Ishikawa (cell line): ENCODE measurements around the gene GRM7.

ENCODE experiments used
- CEBPB ChIP-seq: IDR thresholded peaks from 2 replicates; pipeline ENCODE4 v1.6.1; 2012
- CREB1 ChIP-seq: IDR thresholded peaks from 2 replicates; pipeline ENCODE4 v1.6.1; 2012; ENCODE audit warnings: low read depth
- EGR1 ChIP-seq: IDR thresholded peaks from 2 replicates; pipeline ENCODE4 v1.6.1; 2012
- EP300 ChIP-seq: IDR thresholded peaks from 2 replicates; pipeline ENCODE4 v1.6.1; 2012; ENCODE audit warnings: borderline replicate concordance
- FOXM1 ChIP-seq: IDR thresholded peaks from 2 replicates; pipeline ENCODE4 v1.6.1; 2012; ENCODE audit warnings: low read depth, borderline replicate concordance
- NFIC ChIP-seq: IDR thresholded peaks from 2 replicates; pipeline ENCODE4 v1.6.1; 2012
- RAD21 ChIP-seq: IDR thresholded peaks from 2 replicates; pipeline ENCODE4 v1.6.1; 2012; ENCODE audit warnings: low read depth
- TAF1 ChIP-seq: IDR thresholded peaks from 2 replicates; pipeline ENCODE4 v1.6.1; 2012; ENCODE audit warnings: low read depth, mild to moderate bottlenecking
- TCF12 ChIP-seq: IDR thresholded peaks from 2 replicates; pipeline ENCODE4 v1.6.1; 2012; ENCODE audit warnings: low read depth
- TEAD4 ChIP-seq: IDR thresholded peaks from 2 replicates; pipeline ENCODE4 v1.6.1; 2012
- YY1 ChIP-seq: IDR thresholded peaks from 2 replicates; pipeline ENCODE4 v1.6.1; 2012; ENCODE audit warnings: low read depth
- ZBTB7A ChIP-seq: IDR thresholded peaks from 2 replicates; pipeline ENCODE4 v1.6.1; 2012; ENCODE audit warnings: low read depth
- TF ChIP-seq, protein P1 (sequence below): IDR thresholded peaks from 2 replicates; pipeline ENCODE4 v1.6.1; 2012
- TF ChIP-seq, protein P2 (sequence below): IDR thresholded peaks from 2 replicates; pipeline ENCODE4 v1.6.1; 2012; ENCODE audit warnings: low read depth, mild to moderate bottlenecking
- TF ChIP-seq, protein P3 (sequence below): IDR thresholded peaks from 2 replicates; pipeline ENCODE4 v1.6.1; 2012

The GRM7 gene

DNA sequence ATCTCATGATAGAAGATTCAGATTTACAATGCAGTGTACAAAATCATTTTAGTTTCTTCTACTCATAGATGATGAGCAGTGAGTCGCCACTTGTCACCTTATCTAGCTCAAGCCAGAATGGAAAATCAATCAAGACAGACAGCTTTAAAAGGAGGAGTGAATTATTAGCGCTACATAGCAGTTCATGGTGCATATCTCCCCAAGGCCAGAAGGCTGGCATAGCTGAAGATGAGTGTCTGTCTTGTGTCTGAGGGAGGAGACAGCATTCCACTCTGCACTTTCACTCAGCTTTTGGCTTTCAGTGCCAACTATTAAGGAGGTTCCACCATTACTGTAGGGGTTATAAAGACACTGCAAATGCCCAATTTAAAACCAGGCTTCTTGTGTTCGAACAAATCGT, 836.6 kb downstream of the GRM7 start:
- TF ChIP-seq RAD21 = no peak
- TF ChIP-seq, protein P1, sequence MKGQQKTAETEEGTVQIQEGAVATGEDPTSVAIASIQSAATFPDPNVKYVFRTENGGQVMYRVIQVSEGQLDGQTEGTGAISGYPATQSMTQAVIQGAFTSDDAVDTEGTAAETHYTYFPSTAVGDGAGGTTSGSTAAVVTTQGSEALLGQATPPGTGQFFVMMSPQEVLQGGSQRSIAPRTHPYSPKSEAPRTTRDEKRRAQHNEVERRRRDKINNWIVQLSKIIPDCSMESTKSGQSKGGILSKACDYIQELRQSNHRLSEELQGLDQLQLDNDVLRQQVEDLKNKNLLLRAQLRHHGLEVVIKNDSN = no peak
- TF ChIP-seq CEBPB = no peak
- TF ChIP-seq FOXM1 = no peak
- no peak for TF ChIP-seq TEAD4
- TF ChIP-seq EP300 = no peak
- no peak for TF ChIP-seq EGR1
- TF ChIP-seq NFIC = no peak
- no peak for TF ChIP-seq YY1
- TF ChIP-seq, protein P2, sequence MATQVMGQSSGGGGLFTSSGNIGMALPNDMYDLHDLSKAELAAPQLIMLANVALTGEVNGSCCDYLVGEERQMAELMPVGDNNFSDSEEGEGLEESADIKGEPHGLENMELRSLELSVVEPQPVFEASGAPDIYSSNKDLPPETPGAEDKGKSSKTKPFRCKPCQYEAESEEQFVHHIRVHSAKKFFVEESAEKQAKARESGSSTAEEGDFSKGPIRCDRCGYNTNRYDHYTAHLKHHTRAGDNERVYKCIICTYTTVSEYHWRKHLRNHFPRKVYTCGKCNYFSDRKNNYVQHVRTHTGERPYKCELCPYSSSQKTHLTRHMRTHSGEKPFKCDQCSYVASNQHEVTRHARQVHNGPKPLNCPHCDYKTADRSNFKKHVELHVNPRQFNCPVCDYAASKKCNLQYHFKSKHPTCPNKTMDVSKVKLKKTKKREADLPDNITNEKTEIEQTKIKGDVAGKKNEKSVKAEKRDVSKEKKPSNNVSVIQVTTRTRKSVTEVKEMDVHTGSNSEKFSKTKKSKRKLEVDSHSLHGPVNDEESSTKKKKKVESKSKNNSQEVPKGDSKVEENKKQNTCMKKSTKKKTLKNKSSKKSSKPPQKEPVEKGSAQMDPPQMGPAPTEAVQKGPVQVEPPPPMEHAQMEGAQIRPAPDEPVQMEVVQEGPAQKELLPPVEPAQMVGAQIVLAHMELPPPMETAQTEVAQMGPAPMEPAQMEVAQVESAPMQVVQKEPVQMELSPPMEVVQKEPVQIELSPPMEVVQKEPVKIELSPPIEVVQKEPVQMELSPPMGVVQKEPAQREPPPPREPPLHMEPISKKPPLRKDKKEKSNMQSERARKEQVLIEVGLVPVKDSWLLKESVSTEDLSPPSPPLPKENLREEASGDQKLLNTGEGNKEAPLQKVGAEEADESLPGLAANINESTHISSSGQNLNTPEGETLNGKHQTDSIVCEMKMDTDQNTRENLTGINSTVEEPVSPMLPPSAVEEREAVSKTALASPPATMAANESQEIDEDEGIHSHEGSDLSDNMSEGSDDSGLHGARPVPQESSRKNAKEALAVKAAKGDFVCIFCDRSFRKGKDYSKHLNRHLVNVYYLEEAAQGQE = no peak
- TF ChIP-seq CREB1 = no peak

DNA sequence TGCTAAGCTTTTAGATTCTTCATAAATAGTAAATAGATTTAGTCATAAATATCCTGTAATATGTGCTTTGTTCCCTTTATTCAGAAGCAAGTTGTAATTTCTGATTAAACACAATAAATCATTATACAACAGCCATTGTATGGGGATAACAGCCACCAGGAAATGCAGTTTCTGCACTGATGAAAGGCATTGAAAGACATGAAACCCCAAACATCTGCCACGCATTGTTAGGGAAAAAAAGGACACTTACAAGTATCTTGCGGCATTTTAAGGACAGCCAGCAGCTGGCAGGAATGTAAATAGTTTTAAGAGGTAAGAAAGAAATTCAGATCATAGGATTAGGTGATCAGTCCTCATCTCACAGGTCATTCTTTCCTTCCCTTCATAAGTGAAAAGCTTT, 839.6 kb downstream of the GRM7 start:
- TF ChIP-seq, protein P3, sequence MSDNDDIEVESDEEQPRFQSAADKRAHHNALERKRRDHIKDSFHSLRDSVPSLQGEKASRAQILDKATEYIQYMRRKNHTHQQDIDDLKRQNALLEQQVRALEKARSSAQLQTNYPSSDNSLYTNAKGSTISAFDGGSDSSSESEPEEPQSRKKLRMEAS = no peak
- TF ChIP-seq CEBPB (no peak), RAD21 (no peak), YY1 (no peak), EGR1 (no peak), TEAD4 (no peak), TAF1 (no peak)

DNA sequence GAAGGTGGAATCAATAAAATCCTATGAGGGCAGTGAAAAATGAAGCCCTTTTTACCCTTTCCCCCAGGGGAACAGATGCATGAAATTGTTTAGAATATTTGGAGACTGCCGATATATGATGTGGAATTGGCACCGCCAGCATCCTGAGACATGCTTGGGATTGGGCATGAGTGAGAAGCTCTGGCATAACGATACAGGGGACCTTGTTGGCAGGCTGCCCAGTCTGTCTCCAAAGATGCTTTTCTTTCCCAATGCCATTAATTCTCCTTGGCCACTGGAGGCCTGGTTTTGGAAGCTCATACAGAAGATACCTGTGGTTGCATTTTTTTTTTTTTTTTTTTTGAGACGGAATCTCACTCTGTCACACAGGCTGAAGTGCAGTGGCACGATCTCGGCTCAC, 840.1 kb downstream of the GRM7 start:
- TF ChIP-seq ZBTB7A (no peak), RAD21 (no peak), TCF12 (no peak), YY1 (no peak), EP300 (no peak), TAF1 (no peak), CEBPB (no peak), FOXM1 (no peak), EGR1 (no peak), NFIC (no peak), CREB1 (no peak), TEAD4 (no peak)
- TF ChIP-seq, protein P1 = no peak
- TF ChIP-seq, protein P3 = no peak
- TF ChIP-seq, protein P2 = no peak

DNA sequence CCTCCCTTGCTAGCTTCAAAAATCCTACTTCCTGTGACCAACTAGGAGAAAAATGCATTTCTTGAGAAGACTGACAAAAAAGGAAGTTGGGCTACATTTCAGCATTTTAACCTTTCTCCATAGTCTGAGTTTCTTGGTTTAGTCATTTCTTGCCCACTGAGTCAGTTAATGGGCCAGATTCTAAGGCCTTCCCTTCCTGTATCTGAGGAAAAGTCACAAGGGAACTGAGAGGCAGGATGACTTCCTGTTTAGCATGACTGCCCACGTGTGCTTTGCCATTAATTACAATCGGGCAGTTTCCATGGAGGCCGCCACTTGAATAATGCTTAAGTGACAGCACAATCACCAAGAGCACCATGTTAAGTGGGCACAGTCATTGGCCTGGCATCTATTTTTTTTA, 846.3 kb downstream of the GRM7 start:
- TF ChIP-seq CEBPB (no peak), ZBTB7A (no peak), NFIC (no peak), TEAD4 (no peak), CREB1 (no peak), TAF1 (no peak), FOXM1 (no peak), TCF12 (no peak)
- TF ChIP-seq, protein P1 = no peak
- TF ChIP-seq, protein P2 = no peak
- TF ChIP-seq, protein P3 = no peak
